Dendritic cell treated with granulocyte-macrophage colony-stimulating factor and Interleukin-4, amounts not matched to agents 40 ng/mL and 50 ng/mL, for 4 days (primary cell): Measurements from ENCODE around the gene AUTS2.

Source experiments
- H3K27ac Mint-ChIP-seq: one replicate; pipeline ENCODE4 v1.8.0; 2022; ENCODE audit warnings: mild to moderate bottlenecking, mixed read lengths
- H3K27me3 Mint-ChIP-seq: one replicate; pipeline ENCODE4 v1.8.0; 2022; ENCODE audit warnings: mild to moderate bottlenecking, mixed read lengths
- H3K36me3 Mint-ChIP-seq: one replicate; pipeline ENCODE4 v1.8.0; 2022; ENCODE audit warnings: low read depth, mixed read lengths
- H3K4me1 Mint-ChIP-seq: one replicate; pipeline ENCODE4 v1.8.0; 2022; ENCODE audit warnings: low read depth, mixed read lengths
- H3K4me3 Mint-ChIP-seq: one replicate; pipeline ENCODE4 v1.8.0; 2022; ENCODE audit warnings: mild to moderate bottlenecking, moderate library complexity, mixed read lengths
- H3K9me3 Mint-ChIP-seq: one replicate; pipeline ENCODE4 v1.8.0; 2022; ENCODE audit warnings: mixed read lengths
- intact Hi-C: fragments of 100-400 bp; cut with micrococcal nuclease; formaldehyde crosslinking; loops from one replicate; pipeline ENCODE4 v1.15.0; 2022

AUTS2 gene

DNA sequence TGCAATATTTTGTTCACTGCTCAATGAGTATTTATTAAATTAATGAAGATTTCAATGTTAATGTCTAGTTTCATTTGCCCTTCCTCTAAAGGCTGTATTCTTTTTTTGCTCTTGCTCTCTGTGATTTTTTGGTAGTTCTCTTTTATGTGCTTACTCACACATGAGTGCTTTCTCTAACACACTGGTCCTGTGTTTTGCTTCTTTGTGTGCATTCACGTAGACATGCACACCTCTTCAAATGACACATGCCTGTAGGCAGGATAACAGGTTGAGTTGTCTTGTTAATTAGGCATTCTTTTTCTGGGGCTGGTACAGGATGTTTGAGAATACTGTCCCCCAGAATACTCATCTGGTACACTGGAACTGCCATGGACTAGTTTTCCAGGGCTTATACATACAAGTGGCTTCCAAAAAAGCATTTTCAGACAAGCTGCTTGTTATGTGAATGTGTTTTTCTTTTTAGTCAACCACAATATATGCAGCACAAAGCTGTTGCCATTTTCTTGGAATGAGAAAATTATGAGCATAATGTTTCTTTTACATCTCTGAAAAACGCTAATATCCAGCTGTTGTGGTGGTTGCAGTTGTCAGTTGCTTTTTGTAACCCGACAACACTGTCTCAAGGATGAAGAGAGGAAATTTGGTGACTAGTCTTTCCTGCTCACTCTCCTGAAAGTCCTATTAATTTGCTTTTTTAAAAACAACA, 416.4 kb downstream of the AUTS2 start:
- H3K36me3 Mint-ChIP-seq, result no peaks in the 10 kb centered on the region
- H3K9me3 Mint-ChIP-seq, result no peaks in the 10 kb centered on the region
- H3K4me3 Mint-ChIP-seq, result no peak overlapping the region
- no peaks in the 10 kb centered on the region for H3K27me3 Mint-ChIP-seq
- H3K27ac Mint-ChIP-seq, result no peak overlapping the region
- no peaks in the 10 kb centered on the region for H3K4me1 Mint-ChIP-seq
- intact Hi-C loops, result no loop called here

DNA sequence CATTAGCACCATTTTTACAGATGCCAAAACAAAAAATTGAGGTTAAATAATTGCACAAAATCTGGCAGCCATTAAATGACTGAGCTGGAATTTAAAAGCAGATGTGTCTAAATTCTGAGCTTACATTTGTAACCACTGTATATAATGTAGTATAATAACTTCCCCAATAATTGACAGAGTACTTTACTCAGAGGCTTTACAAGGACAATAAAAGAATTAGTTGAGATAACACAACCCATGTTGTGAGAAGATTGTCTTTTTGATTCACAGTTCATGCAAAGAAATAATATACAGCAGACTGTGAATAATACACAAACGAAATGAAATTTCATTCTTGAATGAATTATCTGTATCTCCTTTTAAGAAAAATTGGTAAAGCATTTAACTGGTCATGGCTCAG, 417.1 kb downstream of the AUTS2 start:
- no peaks in the 10 kb centered on the region for H3K27me3 Mint-ChIP-seq
- no peak overlapping the region for H3K4me3 Mint-ChIP-seq
- no peaks in the 10 kb centered on the region for H3K36me3 Mint-ChIP-seq
- no peaks in the 10 kb centered on the region for H3K9me3 Mint-ChIP-seq
- H3K27ac Mint-ChIP-seq, result no peak overlapping the region
- no peaks in the 10 kb centered on the region for H3K4me1 Mint-ChIP-seq
- intact Hi-C loops, result no loop called here

DNA sequence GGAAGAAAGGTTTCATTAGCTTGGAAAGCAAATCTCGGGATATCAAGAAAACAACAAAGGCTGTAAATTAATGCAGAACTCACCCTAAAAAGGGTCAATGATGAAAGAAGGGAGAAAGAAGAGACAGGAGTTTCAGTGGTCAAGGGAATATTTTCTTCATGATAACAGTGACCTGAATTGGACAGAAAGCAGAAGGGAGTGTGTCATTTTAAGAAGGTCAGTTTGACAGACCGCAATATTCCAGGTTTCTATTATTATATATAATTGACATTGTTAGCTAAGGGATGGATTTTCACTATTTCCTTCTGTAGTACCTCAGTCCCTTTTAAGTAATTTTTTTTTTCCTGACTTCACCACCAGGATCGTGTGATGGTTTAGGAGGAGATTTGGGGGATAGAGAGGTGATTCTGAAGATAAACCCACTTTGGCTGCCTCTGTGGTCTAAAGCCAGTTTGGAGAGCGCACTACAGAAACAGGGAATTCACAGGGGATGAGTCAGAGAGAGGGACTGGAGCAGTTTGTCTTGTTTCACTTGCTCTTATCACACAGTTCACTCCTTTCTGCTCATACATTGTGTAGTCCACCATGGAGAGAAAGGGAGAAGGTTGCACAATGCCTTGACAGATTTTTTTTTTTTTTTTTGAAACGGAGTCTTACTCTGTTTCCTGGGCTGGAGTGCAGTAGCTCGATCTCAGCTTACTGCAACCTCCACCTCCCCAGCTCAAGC, 417.9 kb downstream of the AUTS2 start:
- Mint-ChIP-seq H3K36me3 (no peaks in the 10 kb centered on the region), H3K9me3 (no peaks in the 10 kb centered on the region), H3K4me3 (no peak overlapping the region), H3K4me1 (no peaks in the 10 kb centered on the region), H3K27ac (no peak overlapping the region), H3K27me3 (no peaks in the 10 kb centered on the region)
- intact Hi-C loops, result no loop called here

DNA sequence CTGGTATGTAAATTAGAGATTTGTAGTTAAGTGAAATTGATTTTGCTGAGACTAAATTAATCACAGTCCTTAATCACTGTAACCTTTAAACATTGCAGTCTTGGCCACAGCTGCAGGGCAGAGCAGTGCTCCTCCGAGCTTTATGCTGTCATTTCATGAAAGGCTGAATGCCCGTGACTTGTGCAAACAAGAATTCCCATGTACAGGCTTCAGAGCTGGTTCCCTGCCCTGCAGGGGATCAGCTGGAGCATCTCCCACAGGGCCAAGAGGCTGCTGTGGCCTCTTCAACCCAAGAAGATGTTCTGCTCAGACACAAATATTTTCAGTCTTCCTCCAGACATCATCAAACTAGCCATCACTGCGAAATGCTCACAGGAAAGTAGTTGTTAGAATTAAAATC, 419.1 kb downstream of the AUTS2 start:
- Mint-ChIP-seq H3K36me3 (no peaks in the 10 kb centered on the region), H3K9me3 (no peaks in the 10 kb centered on the region), H3K4me1 (no peaks in the 10 kb centered on the region), H3K27me3 (no peaks in the 10 kb centered on the region), H3K4me3 (no peak overlapping the region), H3K27ac (no peak overlapping the region)
- intact Hi-C loops, result no loop called here

DNA sequence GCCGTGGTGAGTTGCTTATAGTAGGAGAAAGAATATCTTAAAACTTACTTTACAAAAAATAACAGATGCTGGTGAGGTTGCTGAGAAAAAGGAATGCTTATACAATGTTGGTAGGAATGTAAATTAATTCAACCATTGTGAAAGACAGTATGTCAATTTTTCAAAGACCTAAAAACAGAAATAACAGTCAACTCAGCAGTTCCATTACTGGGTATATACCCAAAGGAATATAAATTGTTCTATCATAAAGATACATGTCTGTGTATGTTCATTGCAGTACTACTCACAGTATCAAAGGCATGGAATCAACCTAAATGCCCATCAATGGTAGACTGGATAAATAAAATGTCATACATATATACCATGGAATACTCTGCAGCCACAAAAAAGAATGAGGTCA, 420.4 kb downstream of the AUTS2 start:
- H3K4me3 Mint-ChIP-seq, result no peak overlapping the region

DNA sequence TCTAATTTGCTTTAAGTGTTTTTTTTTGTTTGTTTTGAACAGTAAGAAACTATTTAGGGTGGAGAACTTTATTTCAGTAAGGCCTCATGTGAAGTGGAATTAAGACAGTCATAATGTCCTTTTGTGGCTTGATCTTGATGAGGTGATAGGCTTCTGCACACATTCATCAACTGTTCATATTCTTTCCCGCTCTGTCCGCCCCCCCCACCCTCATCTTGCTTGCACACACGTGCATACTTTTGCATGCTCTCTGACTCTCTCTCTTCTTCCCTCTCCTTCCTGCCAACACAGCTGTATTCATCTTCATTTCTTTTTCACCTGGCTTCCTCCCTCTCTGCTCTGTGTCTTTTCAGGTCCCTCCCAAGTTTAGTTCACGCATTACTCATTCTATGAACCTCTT, 429.6 kb downstream of the AUTS2 start:
- H3K27ac Mint-ChIP-seq, result no peak overlapping the region
- H3K36me3 Mint-ChIP-seq, result no peaks in the 10 kb centered on the region
- H3K9me3 Mint-ChIP-seq, result no peaks in the 10 kb centered on the region
- intact Hi-C loops, result no loop called here
- H3K27me3 Mint-ChIP-seq, result no peaks in the 10 kb centered on the region
- no peak overlapping the region for H3K4me3 Mint-ChIP-seq
- H3K4me1 Mint-ChIP-seq, result no peaks in the 10 kb centered on the region

More for the DNA sequence above, 420.4 kb downstream of the AUTS2 start:
- intact Hi-C loops, result no loop called here
- H3K27me3 Mint-ChIP-seq, result no peaks in the 10 kb centered on the region
- H3K4me1 Mint-ChIP-seq, result no peaks in the 10 kb centered on the region
- no peak overlapping the region for H3K27ac Mint-ChIP-seq
- H3K9me3 Mint-ChIP-seq, result no peaks in the 10 kb centered on the region
- no peaks in the 10 kb centered on the region for H3K36me3 Mint-ChIP-seq

DNA sequence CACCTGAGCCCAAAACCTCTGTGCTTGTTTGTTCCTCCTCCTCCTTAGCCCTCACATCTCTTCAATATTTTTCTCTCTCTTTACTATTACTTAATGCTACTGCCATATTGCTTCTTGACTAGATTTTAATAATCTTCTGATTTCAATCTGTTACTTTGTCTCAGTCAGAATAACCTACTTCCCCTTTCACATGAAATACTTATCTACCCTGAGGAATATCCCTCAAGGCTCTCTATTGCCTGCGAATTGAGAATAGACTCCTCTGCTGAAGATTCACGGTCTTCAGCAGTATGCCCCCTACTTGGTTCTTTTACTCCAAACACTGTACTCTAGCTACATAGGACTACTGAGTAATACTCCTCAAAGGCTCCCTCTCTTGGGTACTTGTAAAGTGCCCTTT, 430.3 kb downstream of the AUTS2 start:
- Mint-ChIP-seq H3K4me3 (no peak overlapping the region), H3K27me3 (no peaks in the 10 kb centered on the region), H3K4me1 (no peaks in the 10 kb centered on the region), H3K9me3 (no peaks in the 10 kb centered on the region), H3K27ac (no peak overlapping the region), H3K36me3 (no peaks in the 10 kb centered on the region)
- intact Hi-C loops, result no loop called here

DNA sequence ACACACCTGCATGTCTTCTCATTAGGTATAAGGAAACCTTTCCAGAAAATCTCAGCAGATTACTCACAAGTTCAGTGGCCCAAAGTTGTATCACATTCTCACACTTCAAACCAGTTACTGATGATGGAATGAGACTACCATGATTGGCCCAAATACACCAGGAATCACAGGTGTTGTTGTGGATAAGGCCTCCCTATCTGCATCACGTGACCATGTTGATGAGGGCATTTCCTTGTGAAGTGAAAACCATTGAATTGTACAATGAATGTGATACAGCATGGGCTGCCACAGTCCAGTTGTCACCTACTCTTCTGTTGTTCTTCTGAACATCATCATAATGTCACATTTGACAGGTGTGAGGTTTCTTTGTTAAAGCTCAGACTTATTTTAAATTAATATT, 431.7 kb downstream of the AUTS2 start:
- intact Hi-C loops, result loop anchor here (5.0 kb wide), 1 partner anchor 628 kb away; no protein-coding TSS in a partner anchor
- H3K36me3 Mint-ChIP-seq, result no peaks in the 10 kb centered on the region
- no peaks in the 10 kb centered on the region for H3K9me3 Mint-ChIP-seq
- no peaks in the 10 kb centered on the region for H3K4me1 Mint-ChIP-seq
- H3K27ac Mint-ChIP-seq, result no peak overlapping the region
- no peaks in the 10 kb centered on the region for H3K27me3 Mint-ChIP-seq
- no peak overlapping the region for H3K4me3 Mint-ChIP-seq

DNA sequence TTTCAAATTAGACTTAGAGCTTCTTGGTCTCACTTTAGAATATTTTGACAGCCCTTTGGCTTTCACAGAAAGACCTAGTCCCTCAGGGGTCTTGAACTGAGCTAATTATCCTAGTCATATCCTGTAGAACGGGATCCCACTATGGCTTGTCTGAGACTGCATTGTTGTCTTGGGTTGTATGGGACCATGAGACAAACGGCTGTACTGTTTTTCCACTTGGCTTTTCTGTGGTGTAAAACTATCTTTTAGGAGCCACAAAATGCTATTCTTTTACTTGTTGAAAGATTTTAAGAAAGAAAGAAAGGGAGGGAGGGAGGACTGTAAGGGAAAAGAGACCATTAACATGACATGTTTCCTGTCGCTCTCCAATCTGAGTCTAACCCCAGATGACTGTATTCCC, 432.5 kb downstream of the AUTS2 start:
- Mint-ChIP-seq H3K4me3 (no peak overlapping the region), H3K36me3 (no peaks in the 10 kb centered on the region), H3K27me3 (no peaks in the 10 kb centered on the region), H3K27ac (no peak overlapping the region), H3K9me3 (no peaks in the 10 kb centered on the region), H3K4me1 (no peaks in the 10 kb centered on the region)
- intact Hi-C loops, result loop anchor here (5.0 kb wide), 1 partner anchor 628 kb away; no protein-coding TSS in a partner anchor

DNA sequence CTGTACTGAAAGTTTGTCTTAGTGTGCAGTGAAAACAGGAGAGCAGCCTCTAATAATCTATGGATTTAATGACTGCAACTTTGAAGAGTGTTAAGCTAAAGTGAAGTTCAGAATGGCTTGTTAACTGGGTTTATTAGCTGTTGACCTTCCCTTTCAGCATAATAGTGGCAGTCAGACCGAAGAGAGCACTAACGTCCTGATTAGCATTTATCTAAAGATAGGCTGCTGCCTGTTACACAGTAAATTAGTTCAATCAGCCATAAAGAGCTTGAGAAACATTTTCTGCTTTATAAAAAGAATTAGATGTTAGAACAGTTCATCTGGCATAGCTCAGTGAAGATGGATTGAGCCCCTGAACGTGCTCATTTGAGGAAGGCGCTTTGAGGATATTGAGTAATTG, 433.0 kb downstream of the AUTS2 start:
- Mint-ChIP-seq H3K27ac (no peak overlapping the region), H3K36me3 (no peaks in the 10 kb centered on the region), H3K9me3 (no peaks in the 10 kb centered on the region), H3K4me1 (no peaks in the 10 kb centered on the region), H3K27me3 (no peaks in the 10 kb centered on the region), H3K4me3 (no peak overlapping the region)
- intact Hi-C loops, result loop anchor here (5.0 kb wide), 1 partner anchor 629 kb away; no protein-coding TSS in a partner anchor

DNA sequence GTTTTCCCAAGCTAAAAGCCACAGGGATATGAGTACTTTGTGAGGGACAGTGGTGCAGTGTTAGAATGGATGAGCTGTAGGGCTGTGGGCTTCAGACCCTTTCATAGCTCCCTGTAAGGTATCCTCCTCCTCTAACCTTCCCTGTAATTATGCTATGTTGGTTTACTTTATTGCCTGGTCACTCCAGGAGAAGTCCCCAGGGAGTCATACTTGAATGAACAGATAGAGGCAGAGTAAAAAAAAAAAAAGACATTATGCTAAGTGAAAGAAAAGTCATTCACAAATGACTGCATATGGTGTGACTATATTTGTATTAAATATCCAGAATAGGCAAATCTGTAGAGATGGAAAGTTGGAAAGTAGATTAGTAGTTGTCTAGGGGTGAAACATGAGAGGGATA, 434.4 kb downstream of the AUTS2 start:
- Mint-ChIP-seq H3K4me3 (no peak overlapping the region), H3K36me3 (no peaks in the 10 kb centered on the region), H3K4me1 (no peaks in the 10 kb centered on the region), H3K9me3 (no peaks in the 10 kb centered on the region), H3K27ac (no peak overlapping the region), H3K27me3 (no peaks in the 10 kb centered on the region)
- intact Hi-C loops, result loop anchor here (5.0 kb wide), 1 partner anchor 630 kb away; no protein-coding TSS in a partner anchor

DNA sequence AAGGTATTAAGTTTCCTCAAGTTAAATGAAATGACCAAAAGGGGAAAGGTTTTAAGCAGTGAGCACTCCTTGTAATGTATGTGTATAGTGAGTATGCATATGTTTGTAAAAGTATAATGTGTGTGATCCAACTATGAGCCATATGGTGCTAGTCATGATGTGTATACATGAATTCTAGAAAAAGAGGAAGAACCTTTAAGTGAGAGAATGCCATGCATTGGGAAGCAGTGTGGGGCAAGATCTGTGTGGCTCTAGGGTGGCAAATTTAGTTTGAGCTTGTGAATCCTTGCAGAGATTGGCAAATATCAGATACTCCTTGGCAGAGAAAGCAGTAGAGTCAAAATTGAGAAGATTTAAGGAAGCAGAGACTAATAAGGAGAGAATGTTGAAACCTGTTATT, 435.0 kb downstream of the AUTS2 start:
- H3K4me3 Mint-ChIP-seq, result no peak overlapping the region
- no peaks in the 10 kb centered on the region for H3K27me3 Mint-ChIP-seq
- no peaks in the 10 kb centered on the region for H3K4me1 Mint-ChIP-seq
- no peaks in the 10 kb centered on the region for H3K36me3 Mint-ChIP-seq
- no peak overlapping the region for H3K27ac Mint-ChIP-seq
- no peaks in the 10 kb centered on the region for H3K9me3 Mint-ChIP-seq
- intact Hi-C loops, result loop anchor here (5.0 kb wide), 1 partner anchor 631 kb away; no protein-coding TSS in a partner anchor

DNA sequence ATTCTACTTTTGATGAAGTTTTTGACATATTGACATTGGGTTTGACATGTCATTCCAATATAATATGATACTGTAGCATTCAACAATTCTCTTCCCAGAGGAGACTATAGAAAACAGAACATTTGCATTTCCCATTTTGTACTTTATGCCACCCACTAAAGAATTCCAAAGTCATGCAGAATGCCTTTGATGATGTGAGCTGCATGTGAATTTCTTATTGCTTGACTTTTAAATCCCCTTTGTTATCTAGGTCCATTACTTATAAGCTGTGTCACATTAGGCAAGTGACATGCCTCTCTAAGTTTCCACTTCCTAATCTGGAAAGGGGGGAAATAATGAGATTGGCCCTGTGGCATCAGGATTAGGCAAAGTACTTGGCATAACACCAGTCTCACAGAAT, 436.7 kb downstream of the AUTS2 start:
- intact Hi-C loops, result loop anchor here (5.0 kb wide), 1 partner anchor 633 kb away; no protein-coding TSS in a partner anchor
- no peaks in the 10 kb centered on the region for H3K9me3 Mint-ChIP-seq
- H3K36me3 Mint-ChIP-seq, result no peaks in the 10 kb centered on the region
- no peaks in the 10 kb centered on the region for H3K27me3 Mint-ChIP-seq
- no peak overlapping the region for H3K4me3 Mint-ChIP-seq
- no peak overlapping the region for H3K27ac Mint-ChIP-seq
- H3K4me1 Mint-ChIP-seq, result no peaks in the 10 kb centered on the region

DNA sequence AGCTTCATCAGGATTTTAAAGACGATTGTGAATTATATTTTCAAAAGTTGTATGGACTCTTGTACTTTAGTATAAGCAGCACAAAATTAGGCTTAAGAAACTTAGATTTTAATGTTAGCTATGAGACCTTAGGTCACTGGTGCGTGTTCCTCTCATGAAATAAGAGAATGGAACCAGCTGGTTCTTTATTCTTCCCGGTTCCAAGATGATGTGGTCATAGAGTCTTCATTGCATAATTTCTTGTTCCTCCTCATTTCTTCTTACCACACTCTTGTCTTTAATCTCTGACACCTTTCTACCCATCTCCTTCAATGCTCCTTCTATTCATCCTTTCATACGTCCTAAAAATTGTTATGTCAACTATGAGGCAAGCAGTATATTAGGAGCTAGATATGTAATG, 437.2 kb downstream of the AUTS2 start:
- H3K36me3 Mint-ChIP-seq, result no peaks in the 10 kb centered on the region
- H3K9me3 Mint-ChIP-seq, result no peaks in the 10 kb centered on the region
- intact Hi-C loops, result no loop called here
- no peak overlapping the region for H3K4me3 Mint-ChIP-seq
- no peaks in the 10 kb centered on the region for H3K27me3 Mint-ChIP-seq
- no peak overlapping the region for H3K27ac Mint-ChIP-seq
- H3K4me1 Mint-ChIP-seq, result no peaks in the 10 kb centered on the region
